Measurements from ENCODE around the gene KCNC2.

The KCNC2 gene

GRCh38 chr12:75065482-75065881, 144.2 kb downstream of the KCNC2 start:
- ChIA-PET CTCF (no interaction called here), POLR2A (no interaction called here)
- DNase-seq (ENCODE audit: extremely low spot score) = no peak
- no peak for TF ChIP-seq LEF1 (IDR thresholded peaks at IDR 0.05; ENCODE audit: borderline replicate concordance)
- no peak for TF ChIP-seq PKNOX1 (IDR thresholded peaks at IDR 0.05)
- TF ChIP-seq FOXM1 (IDR thresholded peaks at IDR 0.05; ENCODE audit: borderline replicate concordance) = no peak

- TF ChIP-seq CTBP1 (IDR thresholded peaks at IDR 0.05; ENCODE audit: borderline replicate concordance) (no peak), FOXM1 (IDR thresholded peaks at IDR 0.05; ENCODE audit: borderline replicate concordance) (no peak), FOXK2 (IDR thresholded peaks at IDR 0.05) (no peak), TARDBP (IDR thresholded peaks at IDR 0.05) (no peak), FOXA1 (IDR thresholded peaks at IDR 0.05) (no peak), SUZ12 (IDR thresholded peaks at IDR 0.05) (no peak), SP1 (IDR thresholded peaks at IDR 0.05) (no peak), NFRKB (IDR thresholded peaks at IDR 0.05) (no peak), PKNOX1 (IDR thresholded peaks at IDR 0.05) (no peak)
- POLR2A ChIA-PET = no interaction called here
- CTCF ChIA-PET = no interaction called here
- no peak for DNase-seq (ENCODE audit: extremely low spot score)
Measured at GRCh38 chr12:75062691-75063090, 146.9 kb downstream of the KCNC2 start.

GRCh38 chr12:75058228-75058627, 151.4 kb downstream of the KCNC2 start:
- TF ChIP-seq LEF1 (IDR thresholded peaks at IDR 0.05; ENCODE audit: borderline replicate concordance) (no peak), SP1 (IDR thresholded peaks at IDR 0.05) (no peak), PKNOX1 (IDR thresholded peaks at IDR 0.05) (no peak), FOXK2 (IDR thresholded peaks at IDR 0.05) (no peak), FOXA1 (IDR thresholded peaks at IDR 0.05) (no peak), NFRKB (IDR thresholded peaks at IDR 0.05) (no peak), ELF4 (IDR thresholded peaks at IDR 0.05) (no peak), CTBP1 (IDR thresholded peaks at IDR 0.05; ENCODE audit: borderline replicate concordance) (no peak), FOXM1 (IDR thresholded peaks at IDR 0.05; ENCODE audit: borderline replicate concordance) (no peak), TARDBP (IDR thresholded peaks at IDR 0.05) (no peak), SUZ12 (IDR thresholded peaks at IDR 0.05) (no peak), HDGF (IDR thresholded peaks at IDR 0.05; ENCODE audit: borderline replicate concordance) (no peak), ARNT (IDR thresholded peaks at IDR 0.05) (no peak), BHLHE40 (IDR thresholded peaks at IDR 0.05; ENCODE audit: borderline replicate concordance) (no peak), ZNF384 (IDR thresholded peaks at IDR 0.05) (no peak)
- ChIA-PET POLR2A (no interaction called here), CTCF (no interaction called here)
- DNase-seq (ENCODE audit: extremely low spot score) = no peak

GRCh38 chr12:75048767-75049166, 160.9 kb downstream of the KCNC2 start:
- CTCF ChIA-PET = no interaction called here

GRCh38 chr12:75047885-75048525, 161.6 kb downstream of the KCNC2 start:
- no peak for DNase-seq (ENCODE audit: extremely low spot score)
- ChIA-PET CTCF (no interaction called here), POLR2A (no interaction called here)
- TF ChIP-seq HDGF (IDR thresholded peaks at IDR 0.05; ENCODE audit: borderline replicate concordance) (no peak), SUZ12 (IDR thresholded peaks at IDR 0.05) (no peak), FOXM1 (IDR thresholded peaks at IDR 0.05; ENCODE audit: borderline replicate concordance) (no peak), L3MBTL2 (conservative IDR thresholded peaks at IDR 0.05) (no peak)

More at GRCh38 chr12:75048767-75049166, 160.9 kb downstream of the KCNC2 start:
- DNase-seq (ENCODE audit: extremely low spot score) = no peak
- POLR2A ChIA-PET = no interaction called here
- TF ChIP-seq SP1 (IDR thresholded peaks at IDR 0.05) = no peak

- DNase-seq (ENCODE audit: extremely low spot score) = no peak
- ChIA-PET CTCF (interaction anchor here (0.6 kb wide), 1 partner anchor 15 kb away, joined by 4 read pairs; no protein-coding TSS in a partner anchor), POLR2A (no interaction called here)
- TF ChIP-seq FOXA1 (IDR thresholded peaks at IDR 0.05) (no peak), HDGF (IDR thresholded peaks at IDR 0.05; ENCODE audit: borderline replicate concordance) (no peak), TARDBP (IDR thresholded peaks at IDR 0.05) (no peak), ELF4 (IDR thresholded peaks at IDR 0.05) (no peak), ARNT (IDR thresholded peaks at IDR 0.05) (no peak), PKNOX1 (IDR thresholded peaks at IDR 0.05) (no peak), CTBP1 (IDR thresholded peaks at IDR 0.05; ENCODE audit: borderline replicate concordance) (no peak), SUZ12 (IDR thresholded peaks at IDR 0.05) (no peak), FOXK2 (IDR thresholded peaks at IDR 0.05) (no peak), FOXM1 (IDR thresholded peaks at IDR 0.05; ENCODE audit: borderline replicate concordance) (no peak), ZNF384 (IDR thresholded peaks at IDR 0.05) (no peak), BHLHE40 (IDR thresholded peaks at IDR 0.05; ENCODE audit: borderline replicate concordance) (no peak), L3MBTL2 (conservative IDR thresholded peaks at IDR 0.05) (no peak), SP1 (IDR thresholded peaks at IDR 0.05) (no peak), LEF1 (IDR thresholded peaks at IDR 0.05; ENCODE audit: borderline replicate concordance) (no peak), NFRKB (IDR thresholded peaks at IDR 0.05) (no peak)
Measured at GRCh38 chr12:75042125-75042524, 167.5 kb downstream of the KCNC2 start.

All from HEK293T (cell line).